ENCODE measurements around the gene COASY. TPM values are rescaled to one million over a fixed set of nuclear protein-coding genes. Genes with fewer than 3 reads are reported as not detected.
"Not testable (repeated sequence)": the region's sequence is repeated elsewhere in the genome, so short reads cannot be mapped to it uniquely, and the experiment has no call there.

Gene COASY
- total RNA-seq, 2 experiments from 2014 or later: 59.5 to 60.9 TPM

DNA sequence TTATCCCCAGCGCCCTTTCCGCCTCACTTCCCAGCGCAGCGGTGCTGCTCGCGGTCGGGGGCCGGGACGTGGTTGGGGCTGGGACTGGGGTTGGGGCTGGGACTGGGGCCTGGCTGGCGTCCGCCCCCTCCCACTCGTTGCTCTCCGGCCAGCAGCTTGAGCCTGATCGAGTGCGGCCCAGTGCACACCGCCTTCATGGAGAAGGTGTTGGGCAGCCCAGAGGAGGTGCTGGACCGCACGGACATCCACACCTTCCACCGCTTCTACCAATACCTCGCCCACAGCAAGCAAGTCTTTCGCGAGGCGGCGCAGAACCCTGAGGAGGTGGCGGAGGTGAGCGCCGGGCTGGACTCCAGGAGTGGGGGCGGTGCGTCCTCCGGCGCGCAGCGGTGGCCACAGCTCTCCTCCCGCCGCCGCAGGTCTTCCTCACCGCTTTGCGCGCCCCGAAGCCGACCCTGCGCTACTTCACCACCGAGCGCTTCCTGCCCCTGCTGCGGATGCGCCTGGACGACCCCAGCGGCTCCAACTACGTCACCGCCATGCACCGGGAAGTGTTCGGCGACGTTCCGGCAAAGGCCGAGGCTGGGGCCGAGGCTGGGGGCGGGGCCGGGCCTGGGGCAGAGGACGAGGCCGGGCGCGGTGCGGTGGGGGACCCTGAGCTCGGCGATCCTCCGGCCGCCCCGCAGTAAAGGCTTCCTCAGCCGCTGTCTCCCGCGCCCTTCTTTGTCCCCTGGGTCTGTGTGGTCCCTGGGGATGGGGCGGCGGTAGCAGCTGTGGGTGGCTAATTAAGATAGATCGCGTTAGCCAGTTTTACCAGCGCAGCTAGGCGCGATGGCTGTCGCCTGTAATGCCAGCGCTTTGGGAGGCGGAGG is 7.5 kb upstream of the COASY start:
- CTCF ChIA-PET: interaction anchor here (0.7 to 1.8 kb wide), 9 partner anchors 10 to 256 kb away, joined by 3 to 6 read pairs (median 3); no protein-coding TSS in a partner anchor
- TF ChIP-seq, protein P1, sequence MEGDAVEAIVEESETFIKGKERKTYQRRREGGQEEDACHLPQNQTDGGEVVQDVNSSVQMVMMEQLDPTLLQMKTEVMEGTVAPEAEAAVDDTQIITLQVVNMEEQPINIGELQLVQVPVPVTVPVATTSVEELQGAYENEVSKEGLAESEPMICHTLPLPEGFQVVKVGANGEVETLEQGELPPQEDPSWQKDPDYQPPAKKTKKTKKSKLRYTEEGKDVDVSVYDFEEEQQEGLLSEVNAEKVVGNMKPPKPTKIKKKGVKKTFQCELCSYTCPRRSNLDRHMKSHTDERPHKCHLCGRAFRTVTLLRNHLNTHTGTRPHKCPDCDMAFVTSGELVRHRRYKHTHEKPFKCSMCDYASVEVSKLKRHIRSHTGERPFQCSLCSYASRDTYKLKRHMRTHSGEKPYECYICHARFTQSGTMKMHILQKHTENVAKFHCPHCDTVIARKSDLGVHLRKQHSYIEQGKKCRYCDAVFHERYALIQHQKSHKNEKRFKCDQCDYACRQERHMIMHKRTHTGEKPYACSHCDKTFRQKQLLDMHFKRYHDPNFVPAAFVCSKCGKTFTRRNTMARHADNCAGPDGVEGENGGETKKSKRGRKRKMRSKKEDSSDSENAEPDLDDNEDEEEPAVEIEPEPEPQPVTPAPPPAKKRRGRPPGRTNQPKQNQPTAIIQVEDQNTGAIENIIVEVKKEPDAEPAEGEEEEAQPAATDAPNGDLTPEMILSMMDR (IDR thresholded peaks at IDR 0.05): no peak
- intact Hi-C loops (cut with micrococcal nuclease): no loop called here
- Mint-ChIP-seq H3K4me1 (ENCODE audit: low read depth) (peaks cover 12% of the 10 kb centered on the region), H3K4me3 (peak overlapping the region; percentile 91), H3K27me3 (no peaks in the 10 kb centered on the region), H3K36me3 (ENCODE audit: low read depth) (peaks cover 3% of the 10 kb centered on the region), H3K27ac (peak overlapping the region; percentile 85), H3K9me3 (no peaks in the 10 kb centered on the region)
- POLR2A ChIA-PET: interaction anchor here (0.8 to 2.3 kb wide), 5 partner anchors 11 to 54 kb away, joined by 3 to 12 read pairs (median 4); no protein-coding TSS in a partner anchor
- peak; percentile 90 for DNase-seq
- ATAC-seq: peak; percentile 94

DNA sequence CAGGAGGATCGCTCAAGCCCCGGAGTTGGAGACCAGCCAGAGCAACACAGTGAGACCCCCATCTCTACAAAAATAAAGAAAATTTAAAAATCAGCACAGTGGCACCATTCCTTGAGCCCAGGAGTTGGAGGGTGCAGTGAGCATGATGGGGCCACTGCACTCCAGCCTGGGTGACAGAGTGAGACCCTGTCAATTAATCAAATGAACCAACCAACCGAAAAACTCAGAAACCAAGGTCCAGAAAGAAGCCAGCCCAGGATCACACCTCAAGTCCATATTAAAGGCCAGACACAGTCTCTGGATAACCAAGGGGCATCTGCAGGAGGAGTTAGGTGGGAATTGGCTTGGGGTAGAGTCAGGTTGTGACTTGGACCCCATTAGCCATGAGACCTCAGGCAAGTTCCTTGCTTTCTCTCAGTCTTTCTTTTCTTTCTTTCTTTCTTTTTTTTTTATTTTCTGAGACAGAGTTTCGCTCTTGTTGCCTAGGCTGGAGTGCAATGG is 6.8 kb upstream of the COASY start:
- Mint-ChIP-seq H3K4me1 (ENCODE audit: low read depth) (peaks cover 13% of the 10 kb centered on the region), H3K27me3 (no peaks in the 10 kb centered on the region), H3K4me3 (peak overlapping the region; percentile 91), H3K27ac (peak overlapping the region; percentile 85), H3K36me3 (ENCODE audit: low read depth) (peaks cover 3% of the 10 kb centered on the region), H3K9me3 (no peaks in the 10 kb centered on the region)
- DNase-seq (no peak), ATAC-seq (peak; percentile 1)
- intact Hi-C loops (cut with micrococcal nuclease): no loop called here
- ChIA-PET CTCF (interaction anchor here (0.7 to 1.8 kb wide), 5 partner anchors 9 to 28 kb away, joined by 3 to 5 read pairs (median 3); no protein-coding TSS in a partner anchor), POLR2A (interaction anchor here (1.1 to 2.3 kb wide), 2 partner anchors 14 to 37 kb away, joined by 4 to 12 read pairs; no protein-coding TSS in a partner anchor)
- TF ChIP-seq, protein P1 (IDR thresholded peaks at IDR 0.05): no peak

DNA sequence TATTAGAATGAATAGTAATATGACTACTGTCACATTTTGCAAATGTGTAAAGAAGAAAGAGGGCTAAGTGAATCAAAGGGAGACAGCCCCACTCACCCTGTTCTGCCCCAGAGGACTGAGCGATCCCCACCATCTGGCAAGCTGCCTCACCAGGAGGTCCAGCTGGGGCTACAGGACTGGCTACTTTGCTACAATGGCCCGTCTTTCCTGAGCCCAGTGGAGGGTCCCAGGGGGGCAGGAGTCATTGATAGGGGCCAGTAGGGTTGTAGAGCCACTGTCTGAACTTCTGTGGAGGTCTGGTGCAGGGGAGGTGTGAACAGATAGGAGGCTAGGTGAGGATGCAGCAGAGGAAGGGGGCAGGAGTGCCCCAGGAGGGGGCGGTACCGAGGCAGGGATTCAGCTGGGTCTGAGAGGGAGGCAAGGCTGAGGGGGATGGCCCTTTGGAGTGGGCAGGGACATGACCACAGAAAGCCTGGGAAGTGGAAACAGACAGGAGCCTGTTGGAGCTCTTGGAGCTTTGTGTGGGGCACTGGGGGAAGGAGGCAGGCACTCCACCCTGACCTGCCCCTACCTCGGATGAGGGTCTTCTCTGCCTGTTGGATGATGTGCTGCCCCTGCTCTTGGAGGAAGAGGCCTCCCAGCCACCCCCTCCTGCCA is 5.9 kb upstream of the COASY start:
- peak overlapping the region; percentile 91 for H3K4me3 Mint-ChIP-seq
- CTCF ChIA-PET; H3K27me3 Mint-ChIP-seq; H3K9me3 Mint-ChIP-seq; H3K36me3 Mint-ChIP-seq (ENCODE audit: low read depth); intact Hi-C loops (cut with micrococcal nuclease); DNase-seq; POLR2A ChIA-PET: not testable (repeated sequence)
- TF ChIP-seq, protein P1 (IDR thresholded peaks at IDR 0.05): peak; percentile 39
- H3K27ac Mint-ChIP-seq: peak overlapping the region; percentile 25
- peaks cover 12% of the 10 kb centered on the region for H3K4me1 Mint-ChIP-seq (ENCODE audit: low read depth)
- ATAC-seq: peak; percentile 35

DNA sequence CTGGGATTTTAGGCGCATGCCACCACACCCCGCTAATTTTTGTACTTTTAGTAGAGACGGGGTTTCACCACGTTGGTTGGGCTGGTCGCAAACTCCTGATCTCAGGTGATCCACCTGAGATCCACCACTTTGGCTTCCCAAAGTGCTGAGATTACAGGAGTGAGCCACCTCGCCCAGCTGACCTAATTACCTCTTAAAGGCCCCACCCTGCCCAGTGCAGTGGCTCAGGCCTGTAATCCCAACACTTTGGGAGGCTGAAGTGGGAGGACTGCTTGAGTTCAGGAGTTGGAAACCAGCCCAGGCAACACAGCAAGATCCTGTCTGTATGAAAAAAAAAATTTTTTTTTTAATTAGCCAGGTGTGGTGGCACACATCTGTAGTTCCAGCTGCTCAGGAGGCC is 2.9 kb upstream of the COASY start:
- ATAC-seq (no peak), DNase-seq (no peak)
- intact Hi-C loops (cut with micrococcal nuclease): no loop called here
- TF ChIP-seq, protein P1 (IDR thresholded peaks at IDR 0.05): no peak
- ChIA-PET CTCF (interaction anchor here (1.1 to 1.4 kb wide), 2 partner anchors 10 to 19 kb away, joined by 3 read pairs; no protein-coding TSS in a partner anchor), POLR2A (interaction anchor here (1.2 kb wide), 1 partner anchor 8 kb away, joined by 4 read pairs; the partner anchor contains the start of gene MLX)
- no peaks in the 10 kb centered on the region for H3K9me3 Mint-ChIP-seq
- H3K36me3 Mint-ChIP-seq (ENCODE audit: low read depth): peaks cover 15% of the 10 kb centered on the region
- H3K4me1 Mint-ChIP-seq (ENCODE audit: low read depth): peaks cover 31% of the 10 kb centered on the region
- H3K27me3 Mint-ChIP-seq: no peaks in the 10 kb centered on the region
- H3K27ac Mint-ChIP-seq: no peak overlapping the region
- no peak overlapping the region for H3K4me3 Mint-ChIP-seq
